Ishikawa (cell line): ENCODE data around the gene SLC2A4.

Experiments
- CEBPB ChIP-seq: IDR thresholded peaks from 2 replicates; pipeline ENCODE4 v1.6.1; 2012
- CREB1 ChIP-seq: IDR thresholded peaks from 2 replicates; pipeline ENCODE4 v1.6.1; 2012; ENCODE audit warnings: low read depth
- EGR1 ChIP-seq: IDR thresholded peaks from 2 replicates; pipeline ENCODE4 v1.6.1; 2012
- EP300 ChIP-seq: IDR thresholded peaks from 2 replicates; pipeline ENCODE4 v1.6.1; 2012; ENCODE audit warnings: borderline replicate concordance
- USF1 ChIP-seq: IDR thresholded peaks from 2 replicates; pipeline ENCODE4 v1.6.1; 2012

GRCh38 chr17:7256766-7257456 lies 24.6 kb upstream of the SLC2A4 start:
- TF ChIP-seq CEBPB: no peak
- no peak for TF ChIP-seq USF1
- TF ChIP-seq EGR1: no peak
- no peak for TF ChIP-seq EP300
- TF ChIP-seq CREB1: no peak
